Measurements from ENCODE around the gene KPNA3.
"Not testable (repeated sequence)": the region's sequence is repeated elsewhere in the genome, so short reads cannot be mapped to it uniquely, and the experiment has no call there.

Gene KPNA3

GRCh38 chr13:49772828-49773227 is 19.7 kb downstream of the KPNA3 start:
- TF ChIP-seq PATZ1 (CRISPR knock-in tag; IDR thresholded peaks at IDR 0.05; ENCODE audit: borderline replicate concordance): no peak
- no peak for TF ChIP-seq ZNF8 (CRISPR knock-in tag; IDR thresholded peaks at IDR 0.05)
- no peak for TF ChIP-seq ARNTL (CRISPR knock-in tag; IDR thresholded peaks at IDR 0.05; ENCODE audit: borderline replicate concordance, low read depth)
- no peak for TF ChIP-seq PPARA (CRISPR knock-in tag; IDR thresholded peaks at IDR 0.05; ENCODE audit: borderline replicate concordance)
- TF ChIP-seq CSDC2 (CRISPR knock-in tag; IDR thresholded peaks at IDR 0.05): no peak
- no peak for TF ChIP-seq TCF4 (CRISPR knock-in tag; IDR thresholded peaks at IDR 0.05; ENCODE audit: borderline replicate concordance)
- TF ChIP-seq TSHZ2 (CRISPR knock-in tag; IDR thresholded peaks at IDR 0.05): no peak
- no peak for TF ChIP-seq ESRRG (CRISPR knock-in tag; IDR thresholded peaks at IDR 0.05)
- TF ChIP-seq ZFP3 (CRISPR knock-in tag; IDR thresholded peaks at IDR 0.05): no peak
- no peak for TF ChIP-seq POU6F1 (CRISPR knock-in tag; IDR thresholded peaks at IDR 0.05; ENCODE audit: borderline replicate concordance, low read depth)
- no peak for TF ChIP-seq ZNF70 (CRISPR knock-in tag; IDR thresholded peaks at IDR 0.05)
- no peak for TF ChIP-seq TOX (CRISPR knock-in tag; IDR thresholded peaks at IDR 0.05; ENCODE audit: borderline replicate concordance)
- TF ChIP-seq GLIS3 (CRISPR knock-in tag; IDR thresholded peaks at IDR 0.05): no peak

GRCh38 chr13:49761811-49762210 is 30.7 kb downstream of the KPNA3 start:
- ATAC-seq: not testable (repeated sequence)

More at GRCh38 chr13:49772828-49773227, 19.7 kb downstream of the KPNA3 start:
- no peak for ATAC-seq

GRCh38 chr13:49760558-49760957 is 31.9 kb downstream of the KPNA3 start:
- TF ChIP-seq ARNTL (CRISPR knock-in tag; IDR thresholded peaks at IDR 0.05; ENCODE audit: borderline replicate concordance, low read depth) (no peak), PPARA (CRISPR knock-in tag; IDR thresholded peaks at IDR 0.05; ENCODE audit: borderline replicate concordance) (no peak), ZNF70 (CRISPR knock-in tag; IDR thresholded peaks at IDR 0.05) (no peak), OSR1 (CRISPR knock-in tag; IDR thresholded peaks at IDR 0.05) (no peak), TOX (CRISPR knock-in tag; IDR thresholded peaks at IDR 0.05; ENCODE audit: borderline replicate concordance) (no peak), ZC3H10 (CRISPR knock-in tag; IDR thresholded peaks at IDR 0.05) (no peak), CSRNP3 (CRISPR knock-in tag; IDR thresholded peaks at IDR 0.05) (no peak), ZFP30 (CRISPR knock-in tag; IDR thresholded peaks at IDR 0.05) (no peak), ZFP3 (CRISPR knock-in tag; IDR thresholded peaks at IDR 0.05) (no peak), ESRRG (CRISPR knock-in tag; IDR thresholded peaks at IDR 0.05) (no peak), PATZ1 (CRISPR knock-in tag; IDR thresholded peaks at IDR 0.05; ENCODE audit: borderline replicate concordance) (no peak)
- no peak for ATAC-seq

- no peak for ATAC-seq
- no peak for TF ChIP-seq TOX (CRISPR knock-in tag; IDR thresholded peaks at IDR 0.05; ENCODE audit: borderline replicate concordance)
- TF ChIP-seq ZNF565 (CRISPR knock-in tag; conservative IDR thresholded peaks at IDR 0.05; ENCODE audit: low read depth): no peak
Measured at GRCh38 chr13:49759503-49759902, 33.0 kb downstream of the KPNA3 start.

Data from SK-N-SH treated with all-trans-retinoic acid at 6 μM for 48 hours (cell line).